HG03575 (cell line): ENCODE data around the gene SUGCT.
"Not testable (repeated sequence)": the region's sequence is repeated elsewhere in the genome, so short reads cannot be mapped to it uniquely, and the experiment has no call there.

Experiments
- ATAC-seq: cut with Tn5 transposase; IDR thresholded peaks from one replicate; pipeline ENCODE4 v1.9.1; 2021; ENCODE audit not compliant: unreplicated experiment, insufficient number of reproducible peaks, low FRiP score; ENCODE audit errors: extremely low read depth

Gene SUGCT

GRCh38 chr7:40232242-40232893 is 97.6 kb downstream of the SUGCT start:
- ATAC-seq, result no peak

GRCh38 chr7:40234046-40234445 is 99.2 kb downstream of the SUGCT start:
- no peak for ATAC-seq

- no peak for ATAC-seq
These were observed 99.9 kb downstream of the SUGCT start for GRCh38 chr7:40234666-40235065.

GRCh38 chr7:40237731-40238130 is 102.9 kb downstream of the SUGCT start:
- ATAC-seq, result no peak

- no peak for ATAC-seq
These were observed 105.0 kb downstream of the SUGCT start for GRCh38 chr7:40239755-40240303.

- no peak for ATAC-seq
These were observed 108.3 kb downstream of the SUGCT start for GRCh38 chr7:40243076-40243475.

- ATAC-seq, result no peak
These were observed 109.4 kb downstream of the SUGCT start for GRCh38 chr7:40244226-40244625.

- ATAC-seq, result no peak
These were observed 113.9 kb downstream of the SUGCT start for GRCh38 chr7:40248681-40249080.

- ATAC-seq, result not testable (repeated sequence)
These were observed 118.6 kb downstream of the SUGCT start for GRCh38 chr7:40253444-40253843.

- no peak for ATAC-seq
These were observed 129.1 kb downstream of the SUGCT start for GRCh38 chr7:40263752-40264390.

- ATAC-seq, result no peak
These were observed 132.8 kb downstream of the SUGCT start for GRCh38 chr7:40267583-40267982.

- not testable (repeated sequence) for ATAC-seq
These were observed 134.0 kb downstream of the SUGCT start for GRCh38 chr7:40268810-40269209.

- ATAC-seq, result no peak
These were observed 141.3 kb downstream of the SUGCT start for GRCh38 chr7:40276061-40276460.

- ATAC-seq, result no peak
These were observed 145.2 kb downstream of the SUGCT start for GRCh38 chr7:40279991-40280390.

- ATAC-seq, result no peak
These were observed 148.1 kb downstream of the SUGCT start for GRCh38 chr7:40282858-40283257.

GRCh38 chr7:40283391-40283790 is 148.6 kb downstream of the SUGCT start:
- ATAC-seq, result no peak

- ATAC-seq, result no peak
These were observed 154.0 kb downstream of the SUGCT start for GRCh38 chr7:40288827-40289226.

- no peak for ATAC-seq
These were observed 163.0 kb downstream of the SUGCT start for GRCh38 chr7:40297741-40298311.

GRCh38 chr7:40298421-40298820 is 163.6 kb downstream of the SUGCT start:
- no peak for ATAC-seq

- no peak for ATAC-seq
These were observed 164.3 kb downstream of the SUGCT start for GRCh38 chr7:40299097-40299496.
